Ascending aorta (tissue), 2 donors: ENCODE data around the gene UNC5B. TPM values are rescaled to one million over a fixed set of nuclear protein-coding genes. Genes with fewer than 3 reads are reported as not detected.

ENCODE experiments used
- DNase-seq, 2 donors: peaks; one replicate each; pipeline ENCODE4 v3.0.0-alpha.2; 2019; ENCODE audit warnings: low spot score in 2 of 2
- H3K27ac ChIP-seq, 2 donors: fragments of 200-600 bp; sonication (generic); one replicate each; pipeline ENCODE4 v1.5.1; 2016 to 2017; ENCODE audit warnings: mild to moderate bottlenecking in 1 of 2
- H3K27me3 ChIP-seq: fragments of 200-600 bp; sonication (generic); one replicate; pipeline ENCODE4 v1.5.1; 2017
- H3K36me3 ChIP-seq, 2 donors: fragments of 200-600 bp; sonication (generic); one replicate each; pipeline ENCODE4 v1.5.1; 2016
- H3K4me1 ChIP-seq, 2 donors: fragments of 200-600 bp; sonication (generic); one replicate each; pipeline ENCODE4 v1.5.1; 2016 to 2017; ENCODE audit warnings: mild to moderate bottlenecking in 1 of 2
- H3K4me3 ChIP-seq, 2 donors: fragments of 200-600 bp; sonication (generic); one replicate each; pipeline ENCODE4 v1.5.1; 2016 to 2017; ENCODE audit warnings: mild to moderate bottlenecking in 1 of 2
- H3K9me3 ChIP-seq, 2 donors: fragments of 200-600 bp; sonication (generic); one replicate each; pipeline ENCODE4 v1.5.1; 2016
- CTCF ChIP-seq, 3 experiments: fragments of 200-600 bp in 2 of 3; fragments of 450-650 bp in 1 of 3; sonication (generic) in 2 of 3; IDR thresholded peaks; one replicate each; pipeline ENCODE4 v1.5.1; 2016 to 2019; ENCODE audit warnings: antibody characterized with exemption in 3 of 3, mild to moderate bottlenecking in 1 of 3, moderate library complexity in 1 of 3
- intact Hi-C: fragments of 100-400 bp; cut with DNase I; formaldehyde crosslinking; loops from one replicate; pipeline ENCODE4 v1.15.1; 2023
- total RNA-seq: library from RNA; depleted of rRNA; stranded (reverse); fragments of >200 nt; gene quantifications from one replicate; pipeline ENCODE4 v1.1.0, GENCODE V29; 2016

UNC5B gene
- total RNA-seq, 1 donor from 2014 or later, result 42.4 TPM

- intact Hi-C loops, result no loop called here
- Histone ChIP-seq H3K4me3 (no peak overlapping the region), H3K4me1 (peaks cover 0 to 18% of the 10 kb centered on the region in 2 donors), H3K27me3 (no peaks in the 10 kb centered on the region), H3K9me3 (no peaks in the 10 kb centered on the region), H3K27ac (no peak overlapping the region), H3K36me3 (no peaks in the 10 kb centered on the region)
- no peak for TF ChIP-seq CTCF (IDR thresholded peaks at IDR 0.05)
- peak in 1 of 2 donors; percentile 45 for DNase-seq
These were observed 8.5 kb downstream of the UNC5B start for GRCh38 chr10:71220689-71221540.

- Histone ChIP-seq H3K36me3 (no peaks in the 10 kb centered on the region), H3K27ac (peak overlapping the region in 1 of 2 donors; percentile 7), H3K9me3 (no peaks in the 10 kb centered on the region), H3K4me1 (peaks cover 0 to 10% of the 10 kb centered on the region in 2 donors), H3K4me3 (no peak overlapping the region), H3K27me3 (no peaks in the 10 kb centered on the region)
- DNase-seq, result peak in 1 of 2 donors; percentile 38
- intact Hi-C loops, result no loop called here
- TF ChIP-seq CTCF (IDR thresholded peaks at IDR 0.05), result no peak
These were observed 9.3 kb downstream of the UNC5B start for GRCh38 chr10:71221586-71222202.

- intact Hi-C loops, result no loop called here
- no peaks in the 10 kb centered on the region for H3K9me3 ChIP-seq
- peaks cover 0 to 7% of the 10 kb centered on the region in 2 donors for H3K4me1 ChIP-seq
- no peaks in the 10 kb centered on the region for H3K27me3 ChIP-seq
- TF ChIP-seq CTCF (IDR thresholded peaks at IDR 0.05), result no peak
- H3K36me3 ChIP-seq, result no peaks in the 10 kb centered on the region
- no peak overlapping the region for H3K4me3 ChIP-seq
- DNase-seq, result peak; percentile 6 to 58
- H3K27ac ChIP-seq, result peak overlapping the region in 1 of 2 donors; percentile 7
These were observed 10.4 kb downstream of the UNC5B start for GRCh38 chr10:71222601-71223346.

- H3K9me3 ChIP-seq, result no peaks in the 10 kb centered on the region
- H3K4me1 ChIP-seq, result no peaks in the 10 kb centered on the region
- TF ChIP-seq CTCF (IDR thresholded peaks at IDR 0.05), result no peak
- no peak overlapping the region for H3K27ac ChIP-seq
- peak in 1 of 2 donors; percentile 49 for DNase-seq
- H3K4me3 ChIP-seq, result no peak overlapping the region
- intact Hi-C loops, result no loop called here
- no peaks in the 10 kb centered on the region for H3K27me3 ChIP-seq
- H3K36me3 ChIP-seq, result no peaks in the 10 kb centered on the region
These were observed 11.1 kb downstream of the UNC5B start for GRCh38 chr10:71223347-71224058.
